HepG2 (cell line): ENCODE measurements around the gene HRC. TPM values are rescaled to one million over a fixed set of nuclear protein-coding genes. Genes with fewer than 3 reads are reported as not detected.

Experiments used
- AGO2 ChIP-seq: fragments of 200-400 bp; formaldehyde crosslinking; optimal IDR thresholded peaks from 2 replicates; pipeline ENCODE3; 2017; ENCODE audit warnings: mild to moderate bottlenecking, low read depth, low read length, moderate library complexity
- ARNT ChIP-seq: fragments of 450-650 bp; IDR thresholded peaks from 2 replicates; pipeline ENCODE4 v1.6.1; 2017
- BRF2 ChIP-seq: sonication (generic); formaldehyde crosslinking; IDR thresholded peaks from 2 replicates; pipeline ENCODE4 v1.8.1; 2022; ENCODE audit warnings: mild to moderate bottlenecking, missing genetic modification reagents
- FIP1L1 ChIP-seq: fragments of 200-400 bp; formaldehyde crosslinking; IDR thresholded peaks from 2 replicates; pipeline ENCODE4 v1.6.1; 2018; ENCODE audit warnings: low read depth, mild to moderate bottlenecking, low read length, moderate library complexity, borderline replicate concordance; ENCODE audit not compliant: insufficient read depth
- FOXA1 ChIP-seq, 2 experiments: fragments of 450-650 bp in 1 of 2; sonication (generic) in 1 of 2; formaldehyde crosslinking in 1 of 2; IDR thresholded peaks; 2 replicates each; pipeline versions ENCODE4 v1.4.0 to v1.6.1; 2016 to 2020; ENCODE audit warnings: missing genetic modification reagents in 1 of 2
- FOXK1 ChIP-seq: sonication (generic); formaldehyde crosslinking; IDR thresholded peaks from 2 replicates; pipeline ENCODE4 v1.4.0; 2020; ENCODE audit warnings: low read depth, missing genetic modification reagents, borderline replicate concordance
- GLMP ChIP-seq: sonication (generic); formaldehyde crosslinking; IDR thresholded peaks from 2 replicates; pipeline ENCODE4 v1.9.0; 2021; ENCODE audit warnings: missing genetic modification reagents, mild to moderate bottlenecking, borderline replicate concordance
- HDAC1 ChIP-seq: sonication (generic); formaldehyde crosslinking; IDR thresholded peaks from 2 replicates; pipeline ENCODE4 v1.5.1; 2020; ENCODE audit warnings: mild to moderate bottlenecking, missing genetic modification reagents
- HDAC2 ChIP-seq: sonication (generic); formaldehyde crosslinking; IDR thresholded peaks from 2 replicates; pipeline ENCODE4 v1.4.0; 2020; ENCODE audit warnings: missing genetic modification reagents
- HNF4A ChIP-seq: sonication (generic); formaldehyde crosslinking; IDR thresholded peaks from 2 replicates; pipeline ENCODE4 v1.4.0; 2020; ENCODE audit warnings: missing genetic modification reagents
- HOXD1 ChIP-seq: sonication (generic); formaldehyde crosslinking; IDR thresholded peaks from 2 replicates; pipeline ENCODE4 v1.5.0; 2020; ENCODE audit warnings: missing genetic modification reagents
- NFRKB ChIP-seq: fragments of 450-650 bp; IDR thresholded peaks from 2 replicates; pipeline ENCODE4 v1.6.1; 2017
- PCBP1 ChIP-seq: fragments of 200-400 bp; formaldehyde crosslinking; IDR thresholded peaks from 2 replicates; pipeline ENCODE4 v1.6.1; 2017; ENCODE audit warnings: mild to moderate bottlenecking, low read depth, low read length, borderline replicate concordance
- SNAPC5 ChIP-seq: sonication (generic); formaldehyde crosslinking; IDR thresholded peaks from 2 replicates; pipeline ENCODE4 v1.8.1; 2023; ENCODE audit warnings: mild to moderate bottlenecking, missing genetic modification reagents, borderline replicate concordance
- SOX5 ChIP-seq: IDR thresholded peaks from 2 replicates; pipeline ENCODE4 v1.6.1; 2016; ENCODE audit warnings: borderline replicate concordance
- SP2 ChIP-seq: sonication (generic); formaldehyde crosslinking; IDR thresholded peaks from 2 replicates; pipeline ENCODE4 v1.5.1; 2020; ENCODE audit warnings: mild to moderate bottlenecking, missing genetic modification reagents
- ZBTB42 ChIP-seq: sonication (generic); formaldehyde crosslinking; IDR thresholded peaks from 2 replicates; pipeline ENCODE4 v1.5.0; 2020; ENCODE audit warnings: mild to moderate bottlenecking, missing genetic modification reagents
- ZFP36 ChIP-seq: fragments of 150-350 bp; IDR thresholded peaks from 2 replicates; pipeline ENCODE4 v1.6.1; 2018; ENCODE audit warnings: borderline replicate concordance, low read length, low read depth; ENCODE audit not compliant: partially characterized antibody
- ZNF564 ChIP-seq: sonication (generic); formaldehyde crosslinking; IDR thresholded peaks from 2 replicates; pipeline ENCODE4 v1.8.1; 2023; ENCODE audit warnings: mild to moderate bottlenecking, missing genetic modification reagents
- ZNF609 ChIP-seq: sonication (generic); formaldehyde crosslinking; IDR thresholded peaks from 2 replicates; pipeline ENCODE4 v1.4.0; 2020; ENCODE audit warnings: mild to moderate bottlenecking, missing genetic modification reagents, borderline replicate concordance
- ZNF792 ChIP-seq: IDR thresholded peaks from 2 replicates; pipeline ENCODE4 v1.6.1; 2016
- ZNF816 ChIP-seq: sonication (generic); formaldehyde crosslinking; IDR thresholded peaks from 2 replicates; pipeline ENCODE4 v1.8.0; 2022; ENCODE audit warnings: missing genetic modification reagents, mild to moderate bottlenecking, borderline replicate concordance
- ZNF83 ChIP-seq: sonication (generic); formaldehyde crosslinking; IDR thresholded peaks from 2 replicates; pipeline ENCODE4 v1.4.0; 2020; ENCODE audit warnings: missing genetic modification reagents, mild to moderate bottlenecking, borderline replicate concordance
- ZNF883 ChIP-seq: sonication (generic); formaldehyde crosslinking; IDR thresholded peaks from 2 replicates; pipeline ENCODE4 v1.5.1; 2020; ENCODE audit warnings: mild to moderate bottlenecking, missing genetic modification reagents; ENCODE audit errors: not compliant biosample characterization
- polyA plus RNA-seq, 8 experiments: library from polyadenylated mRNA; depleted of rRNA in 3 of 8; stranded (reverse) in 7 of 8; unstranded in 1 of 8; fragments of >200 nt; fragmentation: Illumina TruSeq in 4 of 8; extraction: Trizol in 4 of 8; gene quantifications; 2 replicates each; pipeline versions ENCODE4 v1.2.1 to v1.2.3, GENCODE V29; 2011 to 2016; ENCODE audit warnings: low read depth in 4 of 8, missing spikeins in 1 of 8, mixed read lengths in 1 of 8; ENCODE audit not compliant: insufficient read depth in 1 of 8
- total RNA-seq, 5 experiments: library from RNA; depleted of rRNA; stranded (reverse); fragments of >200 nt; fragmentation: Illumina TruSeq; extraction: Trizol; gene quantifications; 2 replicates each; pipeline ENCODE4 v1.2.3, GENCODE V29; 2016; ENCODE audit warnings: low read depth in 1 of 5

HRC gene
- total and polyA plus RNA-seq, 2 of the 13 experiments (the other 11 are each of a cell fraction or from before 2014, with no cell fraction given) = 3.6 to 15.4 TPM

- TF ChIP-seq ZNF609 (CRISPR knock-in tag) (peak; percentile 21; the same call in 1 of the 2 replicates), SNAPC5 (CRISPR knock-in tag) (no peak), ZBTB42 (CRISPR knock-in tag) (0 out of 2 replicates have a peak, but pooled peaks have one; percentile 73), SOX5 (CRISPR knock-in tag) (peak; percentile 51), FIP1L1 (no peak), AGO2 (no peak), FOXA1 (IDR thresholded peaks at IDR 0.05) (no peak), FOXA1 (CRISPR knock-in tag; IDR thresholded peaks at IDR 0.05) (peak; percentile 67), ZNF83 (CRISPR knock-in tag) (no peak), ZFP36 (no peak), HOXD1 (no peak), ZNF883 (CRISPR knock-in tag) (no peak), PCBP1 (no peak), BRF2 (CRISPR knock-in tag) (no peak), ZNF816 (no peak), ARNT (no peak), SP2 (CRISPR knock-in tag) (no peak), FOXK1 (CRISPR knock-in tag) (peak; percentile 65; the same call in 1 of the 2 replicates), HDAC2 (CRISPR knock-in tag) (peak; percentile 69; the same call in 1 of the 2 replicates), HDAC1 (CRISPR knock-in tag) (no peak), HNF4A (CRISPR knock-in tag) (peak; percentile 74), NFRKB (no peak), GLMP (CRISPR knock-in tag) (no peak), ZNF792 (CRISPR knock-in tag) (no peak; the same call in 1 of the 2 replicates), ZNF564 (CRISPR knock-in tag) (no peak)
These were observed 30.9 kb upstream of the HRC start (continued) for GRCh38 chr19:49186108-49186507.
